H9 (cell line): Measurements from ENCODE around the gene TAF3. TPM values are rescaled to one million over a fixed set of nuclear protein-coding genes. Genes with fewer than 3 reads are reported as not detected.

Experiments
- DNase-seq: peaks from one replicate; pipeline ENCODE4 v3.0.0-alpha.2; 2017
- H2AFZ ChIP-seq: one replicate; pipeline ENCODE4 v1.6.1; 2013; ENCODE audit warnings: mild to moderate bottlenecking, low read length, control low read depth, moderate library complexity
- H2AK5ac ChIP-seq: 2 replicates; pipeline ENCODE4 v1.6.1; 2013; ENCODE audit warnings: low read length, control low read depth, mixed read lengths; ENCODE audit not compliant: insufficient read length
- H2BK120ac ChIP-seq: one replicate; pipeline ENCODE4 v1.6.1; 2013; ENCODE audit warnings: low read depth, mild to moderate bottlenecking, low read length, control low read depth, inconsistent platforms; ENCODE audit not compliant: poor library complexity, severe bottlenecking
- H2BK12ac ChIP-seq: 2 replicates; pipeline ENCODE4 v1.6.1; 2013; ENCODE audit warnings: low read length, control low read depth, mixed read lengths, low read depth; ENCODE audit not compliant: insufficient read length
- H2BK15ac ChIP-seq: 2 replicates; pipeline ENCODE4 v1.6.1; 2013; ENCODE audit warnings: low read depth, low read length, control low read depth
- H2BK20ac ChIP-seq: one replicate; pipeline ENCODE4 v1.6.1; 2013; ENCODE audit warnings: low read depth, mild to moderate bottlenecking, low read length, control low read depth, inconsistent platforms; ENCODE audit not compliant: poor library complexity, severe bottlenecking
- H2BK5ac ChIP-seq: 2 replicates; pipeline ENCODE4 v1.6.1; 2013; ENCODE audit warnings: low read length, control low read depth, mixed read lengths; ENCODE audit not compliant: insufficient read length
- H3K14ac ChIP-seq: 2 replicates; pipeline ENCODE4 v1.6.1; 2013; ENCODE audit warnings: low read length, control low read depth; ENCODE audit not compliant: insufficient read depth
- H3K18ac ChIP-seq: 2 replicates; pipeline ENCODE4 v1.6.1; 2013; ENCODE audit warnings: low read depth, mild to moderate bottlenecking, mixed read lengths, low read length, control low read depth; ENCODE audit not compliant: insufficient read length
- H3K23ac ChIP-seq: 2 replicates; pipeline ENCODE4 v1.6.1; 2013; ENCODE audit warnings: low read length, control low read depth, mixed read lengths, low read depth; ENCODE audit not compliant: insufficient read length
- H3K23me2 ChIP-seq: 2 replicates; pipeline ENCODE4 v1.6.1; 2013; ENCODE audit warnings: low read depth, mild to moderate bottlenecking, mixed read lengths, low read length, control low read depth; ENCODE audit not compliant: insufficient read length, poor library complexity, severe bottlenecking
- H3K27ac ChIP-seq: 2 replicates; pipeline ENCODE4 v1.5.1; 2013; ENCODE audit warnings: low read length, control low read depth, mixed read lengths, low read depth; ENCODE audit not compliant: insufficient read length
- H3K27me3 ChIP-seq: 2 replicates; pipeline ENCODE4 v1.6.1; 2013; ENCODE audit warnings: low read length, control low read depth, inconsistent platforms; ENCODE audit not compliant: insufficient read depth
- H3K4ac ChIP-seq: 2 replicates; pipeline ENCODE4 v1.6.1; 2013; ENCODE audit warnings: low read depth, mild to moderate bottlenecking, control low read depth, inconsistent platforms, low read length, moderate library complexity
- H3K4me1 ChIP-seq: 2 replicates; pipeline ENCODE4 v1.6.1; 2013; ENCODE audit warnings: low read length, control low read depth, inconsistent platforms; ENCODE audit not compliant: insufficient read depth
- H3K4me2 ChIP-seq: 2 replicates; pipeline ENCODE4 v1.6.1; 2013; ENCODE audit warnings: low read length, control low read depth, mixed read lengths; ENCODE audit not compliant: insufficient read length, insufficient read depth
- H3K56ac ChIP-seq: 2 replicates; pipeline ENCODE4 v1.6.1; 2013; ENCODE audit warnings: low read depth, mild to moderate bottlenecking, mixed read lengths, low read length, control low read depth; ENCODE audit not compliant: insufficient read length
- H3K79me1 ChIP-seq: 2 replicates; pipeline ENCODE4 v1.6.1; 2013; ENCODE audit warnings: low read depth, mild to moderate bottlenecking, moderate library complexity, low read length, control low read depth, inconsistent platforms; ENCODE audit not compliant: insufficient read depth, poor library complexity, severe bottlenecking
- H3K79me2 ChIP-seq: 2 replicates; pipeline ENCODE4 v1.6.1; 2013; ENCODE audit warnings: low read length, control low read depth, inconsistent platforms; ENCODE audit not compliant: insufficient read depth
- H3K9ac ChIP-seq: 2 replicates; pipeline ENCODE4 v1.6.1; 2013; ENCODE audit warnings: low read length, control low read depth, mixed read lengths; ENCODE audit not compliant: insufficient read length; ENCODE audit errors: extremely low read depth
- H3K9me3 ChIP-seq: one replicate; pipeline ENCODE4 v1.6.1; 2013; ENCODE audit warnings: low read depth, low read length, inconsistent platforms; ENCODE audit not compliant: control insufficient read depth
- H3T11ph ChIP-seq: one replicate; pipeline ENCODE4 v1.6.1; 2013; ENCODE audit warnings: mild to moderate bottlenecking, low read length, control low read depth, inconsistent platforms
- H4K20me1 ChIP-seq: one replicate; pipeline ENCODE4 v1.6.1; 2013; ENCODE audit not compliant: control insufficient read depth, insufficient read length, insufficient read depth
- H4K5ac ChIP-seq: 2 replicates; pipeline ENCODE4 v1.6.1; 2013; ENCODE audit warnings: low read depth, mild to moderate bottlenecking, mixed read lengths, low read length, control low read depth; ENCODE audit not compliant: insufficient read length
- H4K8ac ChIP-seq: replicated peaks from 2 replicates; pipeline ENCODE4 v1.6.1; 2013; ENCODE audit warnings: low read length, control low read depth, mixed read lengths, low read depth; ENCODE audit not compliant: insufficient read length
- H4K91ac ChIP-seq: 2 replicates; pipeline ENCODE4 v1.6.1; 2013; ENCODE audit warnings: low read depth, mild to moderate bottlenecking, moderate library complexity, mixed read lengths, low read length, control low read depth; ENCODE audit not compliant: insufficient read length
- H3K27ac Mint-ChIP-seq, 3 experiments: 2 replicates in 2 of 3; 3 replicates in 1 of 3; pipeline ENCODE4 v1.8.0; 2020 to 2021; ENCODE audit warnings: mixed read lengths in 3 of 3, mild to moderate bottlenecking in 1 of 3, moderate library complexity in 1 of 3
- H3K27me3 Mint-ChIP-seq: 2 replicates; pipeline ENCODE4 v1.8.0; 2021; ENCODE audit warnings: low read depth, mild to moderate bottlenecking, moderate library complexity, mixed read lengths
- H3K36me3 Mint-ChIP-seq, 3 experiments: 2 replicates in 2 of 3; 3 replicates in 1 of 3; pipeline ENCODE4 v1.8.0; 2020 to 2021; ENCODE audit warnings: low read depth in 3 of 3, mixed read lengths in 3 of 3; ENCODE audit not compliant: insufficient read depth in 1 of 3
- H3K4me1 Mint-ChIP-seq, 2 experiments: 2 replicates each; pipeline ENCODE4 v1.8.0; 2020; ENCODE audit warnings: mixed read lengths in 2 of 2
- H3K4me3 Mint-ChIP-seq, 2 experiments: 2 replicates in 1 of 2; 3 replicates in 1 of 2; pipeline ENCODE4 v1.8.0; 2020 to 2021; ENCODE audit warnings: mild to moderate bottlenecking in 2 of 2, mixed read lengths in 2 of 2, moderate library complexity in 1 of 2
- H3K9me3 Mint-ChIP-seq, 2 experiments: 2 replicates in 1 of 2; 3 replicates in 1 of 2; pipeline ENCODE4 v1.8.0; 2020; ENCODE audit warnings: mild to moderate bottlenecking in 2 of 2, mixed read lengths in 2 of 2, moderate library complexity in 1 of 2
- WGBS: extraction: QIAGEN DNeasy Blood & Tissue Kit; methylation state at CpG from one replicate; pipeline ENCODE4 v1.1.7; 2013; ENCODE audit warnings: missing lambda C conversion rate, low lambda C conversion rate, mixed read lengths; ENCODE audit not compliant: insufficient read length; ENCODE audit errors: extremely low coverage; 5-methylcytosine and 5-hydroxymethylcytosine counted together
- total RNA-seq: library from RNA; stranded (reverse); gene quantifications from 2 replicates; pipeline ENCODE4 v1.2.1, GENCODE V29; 2021
- TF ChIP-seq, protein P1 (sequence below): fragments of 200-600 bp; sonication (generic); conservative IDR thresholded peaks from 3 replicates; pipeline ENCODE4 v1.8.0; 2021; ENCODE audit warnings: antibody characterized with exemption, mild to moderate bottlenecking

The TAF3 gene
- total RNA-seq, 1 experiment from 2014 or later: 10.2 TPM

DNA sequence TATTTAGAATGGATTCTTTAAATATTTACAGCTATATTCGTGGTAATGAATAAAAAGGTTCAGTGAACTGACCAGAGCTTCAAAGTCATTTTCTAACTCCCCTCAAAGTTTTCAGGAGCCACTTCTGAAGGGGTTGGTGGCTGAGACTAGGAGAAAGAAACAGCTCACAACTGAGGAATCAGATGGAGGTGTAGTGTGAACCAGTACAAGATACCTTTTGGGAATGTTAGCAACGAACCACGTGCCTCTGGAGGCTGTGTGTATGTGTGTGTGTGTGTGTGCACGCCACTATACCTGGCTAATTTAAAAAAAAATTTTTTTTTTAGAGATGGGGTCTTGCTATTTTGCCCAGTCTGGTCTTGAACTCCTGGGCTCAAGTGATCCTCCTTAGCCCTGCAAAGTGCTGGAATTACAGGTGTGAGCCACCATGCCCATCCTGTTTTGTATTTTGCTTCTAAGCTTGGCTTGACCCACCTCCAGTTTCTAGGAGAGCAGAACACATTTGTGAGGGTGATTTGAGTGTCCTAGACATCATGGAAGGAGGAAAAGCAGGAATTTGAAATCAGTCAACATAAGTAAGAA, 9.5 kb upstream of the TAF3 start:
- no peak overlapping the region for H2BK12ac ChIP-seq
- DNase-seq: no peak
- H2BK5ac ChIP-seq: no peak overlapping the region
- no peaks in the 10 kb centered on the region for H3K9me3 ChIP-seq
- Mint-ChIP-seq H3K4me1 (peaks cover 9 to 11% of the 10 kb centered on the region in 2 experiments), H3K27ac (no peak overlapping the region), H3K9me3 (no peaks in the 10 kb centered on the region), H3K36me3 (peaks cover 15 to 34% (median 27%) of the 10 kb centered on the region in 3 experiments; a peak in 6 of 7 replicates), H3K27me3 (peaks cover 1% of the 10 kb centered on the region; the same call in 1 of the 2 replicates), H3K4me3 (no peak overlapping the region)
- no CpG with 5 or more reads among the region's 4 CpGs for WGBS
- no peak overlapping the region for H2BK20ac ChIP-seq
- no peak overlapping the region for H3K9ac ChIP-seq
- no peak overlapping the region for H2AK5ac ChIP-seq
- no peak overlapping the region for H2BK120ac ChIP-seq
- no peak overlapping the region for H4K8ac ChIP-seq
- no peak overlapping the region for H3K4ac ChIP-seq
- no peak overlapping the region for H4K5ac ChIP-seq
- TF ChIP-seq, protein P1, sequence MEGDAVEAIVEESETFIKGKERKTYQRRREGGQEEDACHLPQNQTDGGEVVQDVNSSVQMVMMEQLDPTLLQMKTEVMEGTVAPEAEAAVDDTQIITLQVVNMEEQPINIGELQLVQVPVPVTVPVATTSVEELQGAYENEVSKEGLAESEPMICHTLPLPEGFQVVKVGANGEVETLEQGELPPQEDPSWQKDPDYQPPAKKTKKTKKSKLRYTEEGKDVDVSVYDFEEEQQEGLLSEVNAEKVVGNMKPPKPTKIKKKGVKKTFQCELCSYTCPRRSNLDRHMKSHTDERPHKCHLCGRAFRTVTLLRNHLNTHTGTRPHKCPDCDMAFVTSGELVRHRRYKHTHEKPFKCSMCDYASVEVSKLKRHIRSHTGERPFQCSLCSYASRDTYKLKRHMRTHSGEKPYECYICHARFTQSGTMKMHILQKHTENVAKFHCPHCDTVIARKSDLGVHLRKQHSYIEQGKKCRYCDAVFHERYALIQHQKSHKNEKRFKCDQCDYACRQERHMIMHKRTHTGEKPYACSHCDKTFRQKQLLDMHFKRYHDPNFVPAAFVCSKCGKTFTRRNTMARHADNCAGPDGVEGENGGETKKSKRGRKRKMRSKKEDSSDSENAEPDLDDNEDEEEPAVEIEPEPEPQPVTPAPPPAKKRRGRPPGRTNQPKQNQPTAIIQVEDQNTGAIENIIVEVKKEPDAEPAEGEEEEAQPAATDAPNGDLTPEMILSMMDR: no peak
- H2AFZ ChIP-seq: no peak overlapping the region
- H3K14ac ChIP-seq: no peak overlapping the region
- H3K4me1 ChIP-seq: 0 out of 2 replicates have a peak, but pooled peaks cover 2% of the 10 kb centered on the region
- no peak overlapping the region for H3K23ac ChIP-seq
- no peak overlapping the region for H3K27ac ChIP-seq
- H3K27me3 ChIP-seq: no peaks in the 10 kb centered on the region
- H3K56ac ChIP-seq: no peak overlapping the region
- no peak overlapping the region for H3T11ph ChIP-seq
- H4K20me1 ChIP-seq: no peaks in the 10 kb centered on the region
- no peak overlapping the region for H2BK15ac ChIP-seq
- no peak overlapping the region for H3K18ac ChIP-seq
- no peaks in the 10 kb centered on the region for H3K79me2 ChIP-seq
- H3K4me2 ChIP-seq: no peak overlapping the region
- no peaks in the 10 kb centered on the region for H3K23me2 ChIP-seq
- H4K91ac ChIP-seq: no peak overlapping the region
- no peaks in the 10 kb centered on the region for H3K79me1 ChIP-seq
